ENCODE data around the gene TMEM62. TPM values are rescaled to one million over a fixed set of nuclear protein-coding genes. Genes with fewer than 3 reads are reported as not detected.

Gene TMEM62
- total RNA-seq, 1 experiment from 2014 or later = 12.5 TPM

DNA sequence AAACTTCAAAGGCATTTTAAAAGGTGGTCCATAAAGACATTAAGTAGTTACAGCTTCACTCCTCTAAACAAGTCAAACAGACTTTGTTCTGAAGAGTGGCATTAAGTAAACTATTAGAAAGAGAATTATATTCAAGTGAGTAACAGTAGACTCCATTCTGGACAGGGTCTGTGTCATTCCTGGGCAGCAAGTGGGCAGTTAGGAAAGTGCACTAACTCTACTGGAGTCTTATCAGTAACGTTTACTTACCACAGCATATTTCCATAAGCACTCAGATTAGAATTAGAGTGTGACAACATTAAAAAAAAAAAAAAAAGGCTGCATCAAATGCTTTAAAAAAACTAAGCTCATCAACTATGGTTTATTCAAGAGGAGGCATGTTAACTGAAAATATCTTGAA lies 38.1 kb upstream of the TMEM62 start:
- Histone ChIP-seq H3K9me2 (ENCODE audit: insufficient read depth) (no peaks in the 10 kb centered on the region), H3K79me2 (ENCODE audit: low read depth) (no peaks in the 10 kb centered on the region), H3K36me3 (ENCODE audit: low read depth) (no peaks in the 10 kb centered on the region), H3K4me3 (no peak overlapping the region), H2AFZ (no peak overlapping the region), H3K27me3 (ENCODE audit: insufficient read depth, low read depth) (no peaks in the 10 kb centered on the region), H3K4me1 (replicated peaks; ENCODE audit: insufficient read depth) (no peaks in the 10 kb centered on the region), H3F3A (ENCODE audit: insufficient read depth, low read depth) (no peaks in the 10 kb centered on the region), H4K20me1 (ENCODE audit: insufficient read depth) (no peaks in the 10 kb centered on the region; the same call in 1 of the 2 replicates), H3K4me2 (no peak overlapping the region), H3K27ac (no peak overlapping the region), H3K9me3 (ENCODE audit: insufficient read depth, low read depth) (no peaks in the 10 kb centered on the region)
- TF ChIP-seq, protein P1, sequence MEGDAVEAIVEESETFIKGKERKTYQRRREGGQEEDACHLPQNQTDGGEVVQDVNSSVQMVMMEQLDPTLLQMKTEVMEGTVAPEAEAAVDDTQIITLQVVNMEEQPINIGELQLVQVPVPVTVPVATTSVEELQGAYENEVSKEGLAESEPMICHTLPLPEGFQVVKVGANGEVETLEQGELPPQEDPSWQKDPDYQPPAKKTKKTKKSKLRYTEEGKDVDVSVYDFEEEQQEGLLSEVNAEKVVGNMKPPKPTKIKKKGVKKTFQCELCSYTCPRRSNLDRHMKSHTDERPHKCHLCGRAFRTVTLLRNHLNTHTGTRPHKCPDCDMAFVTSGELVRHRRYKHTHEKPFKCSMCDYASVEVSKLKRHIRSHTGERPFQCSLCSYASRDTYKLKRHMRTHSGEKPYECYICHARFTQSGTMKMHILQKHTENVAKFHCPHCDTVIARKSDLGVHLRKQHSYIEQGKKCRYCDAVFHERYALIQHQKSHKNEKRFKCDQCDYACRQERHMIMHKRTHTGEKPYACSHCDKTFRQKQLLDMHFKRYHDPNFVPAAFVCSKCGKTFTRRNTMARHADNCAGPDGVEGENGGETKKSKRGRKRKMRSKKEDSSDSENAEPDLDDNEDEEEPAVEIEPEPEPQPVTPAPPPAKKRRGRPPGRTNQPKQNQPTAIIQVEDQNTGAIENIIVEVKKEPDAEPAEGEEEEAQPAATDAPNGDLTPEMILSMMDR (conservative IDR thresholded peaks at IDR 0.05) = no peak
- TF ChIP-seq EZH2 (IDR thresholded peaks at IDR 0.05; ENCODE audit: low read depth) = no peak
- DNase-seq = no peak
- intact Hi-C loops (cut with micrococcal nuclease; ENCODE audit: unreplicated experiment) = no loop called here
- no TSS peak for BruUV-seq (replicated peaks)
- CTCF ChIA-PET = interaction anchor here (0.6 kb wide), 3 partner anchors 94 to 1099 kb away, joined by 3 to 11 read pairs (median 3); no protein-coding TSS in a partner anchor
- POLR2A ChIA-PET (ENCODE audit: unreplicated experiment) = no interaction called here

DNA sequence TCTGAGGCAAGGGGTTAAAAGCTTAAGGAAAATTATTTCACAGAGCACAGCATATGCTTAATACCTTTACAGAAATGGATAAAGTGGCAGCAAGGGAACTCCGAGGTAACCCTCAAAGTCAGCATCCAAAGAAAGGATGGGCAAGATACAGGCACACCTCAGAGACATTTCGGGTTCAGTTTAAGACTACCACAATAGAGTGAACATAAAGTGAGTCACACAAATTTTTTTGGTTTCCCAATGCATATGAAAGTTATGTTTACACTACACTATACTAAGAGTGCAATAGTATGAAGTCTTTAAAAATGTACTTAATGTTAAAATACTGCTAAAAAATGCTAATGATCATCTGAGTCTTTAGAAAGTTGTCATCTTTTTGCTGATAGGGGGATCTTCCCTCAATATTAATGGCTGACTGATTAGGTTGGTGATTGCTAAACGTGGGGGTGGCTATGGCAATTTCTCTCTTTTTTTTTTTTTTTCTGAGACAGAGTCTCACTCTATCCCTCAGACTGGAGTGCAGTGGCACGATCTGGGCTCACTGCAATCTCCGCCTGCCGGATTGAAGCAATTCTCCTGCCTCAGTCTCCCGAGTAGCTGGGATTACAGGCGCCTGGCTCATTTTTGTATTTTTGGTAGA lies 37.6 kb upstream of the TMEM62 start:
- H3K27me3 ChIP-seq (ENCODE audit: insufficient read depth, low read depth) = no peaks in the 10 kb centered on the region
- no peaks in the 10 kb centered on the region for H3K36me3 ChIP-seq (ENCODE audit: low read depth)
- DNase-seq = no peak
- TF ChIP-seq, protein P1 (conservative IDR thresholded peaks at IDR 0.05) = no peak
- TF ChIP-seq EZH2 (IDR thresholded peaks at IDR 0.05; ENCODE audit: low read depth) = no peak
- ChIA-PET CTCF (interaction anchor here (0.6 kb wide), 3 partner anchors 93 to 1098 kb away, joined by 3 to 11 read pairs (median 3); no protein-coding TSS in a partner anchor), POLR2A (ENCODE audit: unreplicated experiment) (no interaction called here)
- no peaks in the 10 kb centered on the region for H3K9me2 ChIP-seq (ENCODE audit: insufficient read depth)
- H3K9me3 ChIP-seq (ENCODE audit: insufficient read depth, low read depth) = no peaks in the 10 kb centered on the region
- H3K79me2 ChIP-seq (ENCODE audit: low read depth) = no peaks in the 10 kb centered on the region
- H3K4me3 ChIP-seq = no peak overlapping the region
- no peak overlapping the region for H3K27ac ChIP-seq
- no peaks in the 10 kb centered on the region for H3F3A ChIP-seq (ENCODE audit: insufficient read depth, low read depth)
- no peaks in the 10 kb centered on the region for H3K4me1 ChIP-seq (replicated peaks; ENCODE audit: insufficient read depth)
- intact Hi-C loops (cut with micrococcal nuclease; ENCODE audit: unreplicated experiment) = no loop called here
- no peaks in the 10 kb centered on the region; the same call in 1 of the 2 replicates for H4K20me1 ChIP-seq (ENCODE audit: insufficient read depth)
- H2AFZ ChIP-seq = no peak overlapping the region
- no TSS peak for BruUV-seq (replicated peaks)
- H3K4me2 ChIP-seq = no peak overlapping the region

DNA sequence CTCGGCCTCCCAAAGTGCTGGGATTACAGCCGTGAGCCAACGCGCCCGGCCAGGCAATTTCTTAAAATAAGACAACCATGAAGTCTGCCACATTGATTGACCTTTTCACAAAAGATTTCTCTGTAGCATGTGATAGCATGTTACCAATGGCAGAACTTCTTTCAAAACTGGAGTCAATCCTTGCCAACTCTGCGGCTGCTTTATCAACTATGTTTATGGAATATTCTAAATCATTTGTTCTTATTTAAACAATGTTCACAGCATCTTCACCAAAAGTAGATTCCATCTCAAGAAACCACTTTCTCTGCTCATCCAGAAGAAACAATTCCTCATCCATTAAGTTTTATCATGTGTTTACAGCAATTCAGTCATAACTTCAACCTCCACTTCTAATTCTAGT lies 37.0 kb upstream of the TMEM62 start:
- POLR2A ChIA-PET (ENCODE audit: unreplicated experiment) = interaction anchor here (0.6 kb wide), 1 partner anchor 9 kb away, joined by 3 read pairs; the partner anchor contains the start of gene UBR1
- H3K9me3 ChIP-seq (ENCODE audit: insufficient read depth, low read depth) = no peaks in the 10 kb centered on the region
- CTCF ChIA-PET = no interaction called here
- H3K4me3 ChIP-seq = no peak overlapping the region
- H3K79me2 ChIP-seq (ENCODE audit: low read depth) = no peaks in the 10 kb centered on the region
- no peaks in the 10 kb centered on the region for H3K27me3 ChIP-seq (ENCODE audit: insufficient read depth, low read depth)
- no peak for DNase-seq
- no peaks in the 10 kb centered on the region for H3K36me3 ChIP-seq (ENCODE audit: low read depth)
- H3F3A ChIP-seq (ENCODE audit: insufficient read depth, low read depth) = no peaks in the 10 kb centered on the region
- H3K27ac ChIP-seq = no peak overlapping the region
- no peaks in the 10 kb centered on the region for H3K9me2 ChIP-seq (ENCODE audit: insufficient read depth)
- intact Hi-C loops (cut with micrococcal nuclease; ENCODE audit: unreplicated experiment) = no loop called here
- H4K20me1 ChIP-seq (ENCODE audit: insufficient read depth) = no peaks in the 10 kb centered on the region; the same call in 1 of the 2 replicates
- no peaks in the 10 kb centered on the region for H3K4me1 ChIP-seq (replicated peaks; ENCODE audit: insufficient read depth)
- no peak overlapping the region for H3K4me2 ChIP-seq
- no TSS peak for BruUV-seq (replicated peaks)
- TF ChIP-seq, protein P1 (conservative IDR thresholded peaks at IDR 0.05) = no peak
- no peak for TF ChIP-seq EZH2 (IDR thresholded peaks at IDR 0.05; ENCODE audit: low read depth)
- no peak overlapping the region for H2AFZ ChIP-seq

Data from PC-9 (cell line).